T-helper 2 cell (primary cell): Measurements from ENCODE around the gene ATG9B.
A peak's percentile ranks its signal among the peaks of the same experiment; 100 is the strongest.

Experiments
- DNase-seq, 5 experiments: peaks; one replicate each; pipeline versions ENCODE4 v3.0.0 to v3.0.0-alpha.2; 2012 to 2022

Gene ATG9B

DNA sequence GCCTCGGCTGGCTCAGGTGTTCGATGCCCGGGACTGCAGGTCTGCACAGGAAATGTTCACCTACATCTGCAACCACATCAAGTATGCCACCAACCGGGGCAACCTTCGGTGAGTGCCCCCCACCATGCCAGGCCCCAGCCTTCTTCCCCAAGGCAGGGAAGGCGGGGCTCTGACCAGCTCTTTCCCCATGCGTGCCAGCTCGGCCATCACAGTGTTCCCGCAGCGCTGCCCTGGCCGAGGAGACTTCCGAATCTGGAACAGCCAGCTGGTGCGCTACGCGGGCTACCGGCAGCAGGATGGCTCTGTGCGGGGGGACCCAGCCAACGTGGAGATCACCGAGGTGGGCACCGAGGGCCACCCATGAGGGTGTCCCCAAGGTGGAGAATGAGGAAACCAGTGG, 26.0 kb downstream of the ATG9B start:
- no peak for DNase-seq

DNA sequence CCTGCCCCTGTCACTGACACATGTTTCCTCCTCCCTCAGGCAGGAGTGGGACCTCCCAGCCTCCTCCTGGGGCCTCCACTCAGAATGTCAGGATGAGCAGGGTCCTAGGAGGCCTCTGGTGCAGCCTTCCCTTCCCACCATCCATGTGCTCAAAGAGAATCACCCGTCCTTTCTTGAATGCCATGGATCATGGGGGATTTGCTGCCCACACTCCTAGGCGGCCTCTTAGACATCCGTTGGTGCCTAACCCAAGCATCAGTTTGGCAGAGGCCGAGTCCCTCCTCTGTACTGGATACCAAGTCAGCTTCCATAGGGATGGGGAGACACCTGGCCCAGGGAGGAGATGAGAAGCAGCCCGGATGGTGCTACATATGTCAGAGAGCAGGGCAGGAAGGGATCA, 26.5 kb downstream of the ATG9B start:
- DNase-seq = no peak

DNA sequence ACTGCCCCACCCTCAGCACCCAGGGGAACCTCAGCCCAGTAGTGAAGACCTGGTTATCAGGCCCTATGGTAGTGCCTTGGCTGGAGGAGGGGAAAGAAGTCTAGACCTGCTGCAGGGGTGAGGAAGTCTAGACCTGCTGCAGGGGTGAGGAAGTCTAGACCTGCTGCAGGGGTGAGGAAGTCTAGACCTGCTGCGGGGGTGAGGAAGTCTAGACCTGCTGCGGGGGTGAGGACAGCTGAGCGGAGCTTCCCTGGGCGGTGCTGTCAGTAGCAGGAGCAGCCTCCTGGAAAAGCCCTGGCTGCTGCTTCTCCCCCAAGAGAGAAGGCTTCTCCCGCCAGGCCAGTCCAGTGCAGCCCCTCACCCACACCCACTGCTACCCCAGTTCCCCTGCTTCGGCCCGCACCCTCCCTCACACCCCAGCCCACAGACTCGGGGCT, 27.2 kb downstream of the ATG9B start:
- no peak for DNase-seq

DNA sequence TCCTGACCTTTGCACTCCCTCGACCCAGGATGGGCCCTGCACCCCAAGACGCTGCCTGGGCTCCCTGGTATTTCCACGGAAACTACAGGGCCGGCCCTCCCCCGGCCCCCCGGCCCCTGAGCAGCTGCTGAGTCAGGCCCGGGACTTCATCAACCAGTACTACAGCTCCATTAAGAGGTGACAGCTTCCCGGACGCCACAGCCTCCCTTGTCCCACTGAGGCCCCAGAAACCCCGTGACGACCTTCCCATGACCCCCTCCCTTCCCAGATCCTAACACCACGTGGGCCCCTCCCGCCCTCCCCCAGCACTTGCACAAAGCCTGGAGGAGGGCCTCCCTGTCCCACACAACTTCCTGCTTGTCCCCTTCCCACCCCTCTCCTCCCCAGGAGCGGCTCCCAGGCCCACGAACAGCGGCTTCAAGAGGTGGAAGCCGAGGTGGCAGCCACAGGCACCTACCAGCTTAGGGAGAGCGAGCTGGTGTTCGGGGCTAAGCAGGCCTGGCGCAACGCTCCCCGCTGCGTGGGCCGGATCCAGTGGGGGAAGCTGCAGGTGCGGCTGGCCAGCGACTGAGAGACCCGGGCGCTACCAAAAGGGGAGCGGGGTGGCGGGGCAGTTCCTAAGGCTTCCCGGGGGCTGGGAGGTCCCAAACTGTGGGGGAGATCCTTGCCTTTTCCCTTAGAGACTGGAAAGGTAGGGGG, 27.8 kb downstream of the ATG9B start:
- DNase-seq = no peak

DNA sequence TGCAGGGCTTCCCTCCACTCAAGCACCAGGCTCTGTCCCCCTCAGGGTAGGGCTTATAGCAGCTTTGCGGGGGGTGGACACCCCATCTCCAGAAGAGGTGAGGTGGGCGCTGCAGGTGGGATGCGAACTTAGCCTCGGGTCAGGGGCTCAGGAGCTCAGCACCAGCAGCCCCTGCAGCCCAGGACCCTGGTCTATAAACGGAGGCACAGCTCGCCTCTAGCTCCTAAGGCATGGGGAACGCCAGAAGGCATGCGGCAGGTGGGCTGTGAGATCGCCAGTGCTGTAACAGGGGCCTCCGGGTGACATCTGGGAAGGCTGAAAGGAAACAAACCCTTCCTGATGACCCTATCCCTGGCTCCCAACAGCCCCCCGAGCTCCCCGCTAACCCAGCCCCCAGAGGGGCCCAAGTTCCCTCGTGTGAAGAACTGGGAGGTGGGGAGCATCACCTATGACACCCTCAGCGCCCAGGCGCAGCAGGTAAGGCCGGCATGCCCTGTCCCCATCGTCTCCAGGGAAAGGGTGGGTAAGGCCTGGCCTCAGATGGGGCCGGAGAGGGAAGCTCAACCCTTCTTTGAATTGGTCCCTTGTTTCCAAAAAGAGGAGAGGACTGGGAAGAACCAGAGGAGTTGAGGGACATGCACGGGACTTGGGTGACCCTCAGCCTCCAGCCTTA, 29.3 kb downstream of the ATG9B start:
- no peak for DNase-seq

DNA sequence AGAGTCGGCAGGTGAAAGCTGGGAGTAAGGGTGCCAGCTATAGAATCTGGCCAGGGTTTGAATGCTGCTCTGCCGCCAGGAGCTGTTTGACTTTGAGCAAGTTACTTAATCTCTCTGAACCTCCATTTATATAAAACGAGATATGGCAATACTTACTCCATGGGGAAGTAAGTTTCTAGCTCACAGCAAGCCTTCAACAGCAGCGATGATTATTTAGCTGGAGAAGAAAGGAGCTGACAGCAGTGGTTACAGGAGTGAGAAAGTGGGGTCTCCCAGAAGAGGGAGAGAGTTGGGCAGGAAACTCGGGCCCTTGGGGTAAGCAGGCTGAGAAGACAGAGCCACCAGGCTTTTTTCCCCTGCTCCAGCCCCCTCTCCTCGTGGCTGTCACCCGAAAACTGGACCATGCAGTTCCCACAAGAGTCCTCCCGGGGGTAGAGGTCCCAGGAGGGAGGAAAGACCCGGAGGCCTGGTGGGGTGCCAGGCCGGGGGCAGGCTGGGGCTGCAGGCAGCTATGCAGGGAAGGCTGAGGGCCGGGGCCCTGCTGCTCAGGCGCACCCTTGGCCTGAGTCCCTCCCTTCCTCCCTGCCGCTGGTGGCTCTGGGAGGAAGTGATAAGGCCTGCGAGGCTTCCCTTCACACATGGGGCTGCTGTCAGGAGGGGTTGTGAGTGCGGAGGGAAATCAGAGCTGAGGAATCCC, 30.0 kb downstream of the ATG9B start:
- DNase-seq = peak in 1 of 5 experiments; percentile 47

DNA sequence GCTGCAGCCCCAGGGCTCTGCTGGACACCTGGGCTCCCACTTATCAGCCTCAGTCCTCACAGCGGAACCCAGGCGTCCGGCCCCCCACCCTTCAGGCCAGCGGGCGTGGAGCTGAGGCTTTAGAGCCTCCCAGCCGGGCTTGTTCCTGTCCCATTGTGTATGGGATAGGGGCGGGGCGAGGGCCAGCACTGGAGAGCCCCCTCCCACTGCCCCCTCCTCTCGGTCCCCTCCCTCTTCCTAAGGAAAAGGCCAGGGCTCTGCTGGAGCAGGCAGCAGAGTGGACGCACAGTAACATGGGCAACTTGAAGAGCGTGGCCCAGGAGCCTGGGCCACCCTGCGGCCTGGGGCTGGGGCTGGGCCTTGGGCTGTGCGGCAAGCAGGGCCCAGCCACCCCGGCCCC, 30.8 kb downstream of the ATG9B start:
- no peak for DNase-seq

DNA sequence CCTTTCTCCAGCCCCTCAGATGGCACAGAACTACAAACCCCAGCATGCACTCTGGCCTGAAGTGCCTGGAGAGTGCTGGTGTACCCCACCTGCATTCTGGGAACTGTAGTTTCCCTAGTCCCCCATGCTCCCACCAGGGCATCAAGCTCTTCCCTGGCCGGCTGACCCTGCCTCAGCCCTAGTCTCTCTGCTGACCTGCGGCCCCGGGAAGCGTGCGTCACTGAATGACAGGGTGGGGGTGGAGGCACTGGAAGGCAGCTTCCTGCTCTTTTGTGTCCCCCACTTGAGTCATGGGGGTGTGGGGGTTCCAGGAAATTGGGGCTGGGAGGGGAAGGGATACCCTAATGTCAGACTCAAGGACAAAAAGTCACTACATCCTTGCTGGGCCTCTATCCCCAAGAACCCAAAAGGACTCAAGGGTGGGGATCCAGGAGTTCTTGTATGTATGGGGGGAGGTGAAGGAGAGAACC, 31.4 kb downstream of the ATG9B start:
- DNase-seq = peak in 1 of 5 experiments; percentile 37

DNA sequence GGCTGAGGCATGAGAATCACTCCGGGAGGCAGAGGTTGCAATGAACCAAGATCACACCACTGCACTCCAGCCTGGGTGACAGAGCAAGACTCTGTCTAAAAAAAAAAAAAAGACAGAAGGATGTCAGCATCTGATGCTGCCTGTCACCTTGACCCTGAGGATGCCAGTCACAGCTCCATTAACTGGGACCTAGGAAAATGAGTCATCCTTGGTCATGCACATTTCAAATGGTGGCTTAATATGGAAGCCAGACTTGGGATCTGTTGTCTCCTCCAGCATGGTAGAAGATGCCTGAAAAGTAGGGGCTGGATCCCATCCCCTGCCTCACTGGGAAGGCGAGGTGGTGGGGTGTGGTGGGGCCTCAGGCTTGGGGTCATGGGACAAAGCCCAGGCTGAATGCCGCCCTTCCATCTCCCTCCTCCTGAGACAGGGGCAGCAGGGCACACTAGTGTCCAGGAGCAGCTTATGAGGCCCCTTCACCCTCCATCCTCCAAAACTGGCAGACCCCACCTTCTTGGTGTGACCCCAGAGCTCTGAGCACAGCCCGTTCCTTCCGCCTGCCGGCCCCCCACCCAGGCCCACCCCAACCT, 32.1 kb downstream of the ATG9B start:
- no peak for DNase-seq

DNA sequence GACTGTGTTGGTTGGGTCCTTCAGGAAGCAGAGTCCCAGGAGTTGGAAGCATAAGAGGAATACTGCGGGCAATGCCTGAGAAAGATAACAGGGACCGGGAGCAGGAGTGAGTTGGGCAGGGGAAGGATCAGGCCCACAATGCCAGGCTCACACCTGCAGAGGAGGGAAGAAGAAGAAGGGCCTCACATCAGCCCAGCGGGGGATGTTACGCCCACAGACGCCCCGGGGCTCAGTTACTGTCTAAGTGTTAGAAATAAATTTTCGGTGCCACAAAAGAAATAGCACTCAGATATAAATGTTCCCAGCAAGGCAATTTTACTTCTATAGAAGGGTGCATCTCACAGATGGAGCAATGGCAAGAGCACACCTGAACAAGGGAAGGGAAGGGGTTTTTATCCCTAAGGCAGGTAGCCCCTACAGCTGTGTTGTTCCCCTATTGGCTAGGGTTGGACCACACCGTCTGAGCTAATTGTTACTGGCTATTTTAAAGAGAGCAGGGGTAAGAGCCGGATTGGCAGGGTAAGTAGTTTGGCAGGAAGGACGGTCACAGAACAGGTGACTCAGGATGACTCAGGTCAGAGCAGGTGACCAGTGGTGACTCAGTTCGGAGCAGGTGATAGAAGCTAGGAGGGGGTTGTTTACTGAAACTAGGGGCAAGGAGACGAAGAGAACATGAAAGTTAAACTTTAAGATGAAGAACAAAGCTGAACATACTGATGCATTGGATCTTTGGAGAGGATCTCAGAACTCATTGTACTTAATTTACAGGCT, 33.7 kb downstream of the ATG9B start, which contains the start of gene NOS3:
NOS3 (plus strand) TSS at position 602 of the 771 bp plus-strand sequence. CDS start 2,787 bp downstream, outside the sequence.
- no peak for DNase-seq

DNA sequence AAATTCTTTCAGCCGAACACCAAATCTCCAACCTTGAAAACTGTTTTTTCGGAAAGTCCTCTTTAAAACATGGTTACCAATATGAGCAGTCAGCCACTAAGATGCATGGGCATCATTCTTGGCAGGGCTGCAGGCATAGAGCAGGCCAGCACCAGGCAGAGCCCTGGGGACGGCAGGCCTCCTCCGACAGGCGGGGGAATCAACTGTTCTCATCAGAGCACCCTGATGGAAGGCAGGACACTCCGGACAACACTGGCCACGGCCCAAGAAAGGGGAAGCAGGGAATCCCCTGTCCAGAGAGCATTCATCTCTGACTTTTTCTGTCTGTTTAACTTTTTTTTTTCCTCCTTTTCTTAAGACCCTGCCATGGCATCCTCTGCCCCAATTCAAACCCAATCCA, 34.8 kb downstream of the ATG9B start:
- no peak for DNase-seq

DNA sequence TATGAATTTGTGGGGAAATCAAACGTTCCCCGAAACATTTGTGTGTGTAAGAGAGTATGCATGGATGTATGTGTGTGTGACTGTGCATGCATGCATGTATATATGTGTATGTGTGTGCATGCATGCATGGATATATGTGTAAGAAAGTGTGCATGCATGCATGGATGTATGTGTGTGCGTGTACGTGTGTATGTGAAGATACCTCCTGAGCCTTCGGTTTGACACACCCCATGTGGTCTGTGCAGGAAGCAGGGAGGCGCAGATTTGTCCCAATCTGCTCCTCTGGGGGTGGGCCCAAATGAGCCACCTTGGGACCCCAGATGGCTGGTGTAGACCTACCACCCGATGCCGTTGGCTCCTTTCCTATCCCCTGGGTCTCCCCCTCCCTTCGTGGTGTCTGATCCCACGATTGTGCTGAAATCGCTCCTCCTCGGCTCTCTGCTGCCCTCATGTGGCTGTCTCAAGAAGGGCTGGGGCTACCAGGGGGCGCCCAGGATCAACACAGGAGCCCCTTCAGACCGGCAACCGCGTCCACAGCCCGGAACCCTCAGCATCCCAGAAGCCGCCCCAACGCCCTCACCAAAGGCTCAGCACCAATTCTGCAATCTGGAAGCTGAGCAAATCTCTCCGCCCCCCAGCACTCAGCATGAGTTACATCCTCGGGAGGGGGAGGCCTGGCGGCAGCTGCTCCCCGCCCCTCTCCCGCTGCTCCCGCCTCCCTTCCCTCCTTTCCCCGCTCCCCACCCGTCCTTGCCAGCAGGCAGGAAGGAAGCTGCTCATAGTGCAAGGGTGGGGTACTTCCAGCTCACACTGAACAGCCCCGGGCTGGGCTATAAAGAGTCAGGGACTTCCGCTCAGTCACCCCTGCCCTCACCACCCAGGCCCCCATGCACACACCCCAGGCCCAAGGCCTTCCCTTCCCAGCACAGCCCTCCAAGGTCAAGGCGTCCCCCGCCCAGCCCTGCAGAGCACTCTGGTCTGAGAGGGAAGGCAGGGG, 35.8 kb downstream of the ATG9B start:
- peak; percentile 42 to 63 (median 56) for DNase-seq

DNA sequence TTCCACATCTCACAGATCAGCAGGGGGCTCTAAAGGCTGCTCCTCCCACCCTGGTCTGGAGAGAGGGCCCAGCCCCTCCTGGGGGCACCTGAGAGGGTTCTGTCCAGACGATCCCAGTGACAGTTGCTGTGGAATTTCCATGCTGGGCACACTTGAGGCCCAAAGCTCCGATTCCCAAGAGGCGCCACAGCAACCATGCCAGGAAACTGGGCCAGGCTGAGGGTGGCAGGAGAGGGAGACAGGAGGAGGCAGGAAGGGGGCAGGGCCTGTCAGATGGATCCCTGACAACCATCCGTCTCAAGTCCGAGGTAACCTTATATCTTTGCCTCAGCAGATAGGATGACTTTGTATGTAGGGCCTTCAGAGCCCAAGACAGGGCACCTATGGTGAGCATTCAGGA, 37.7 kb downstream of the ATG9B start:
- DNase-seq = no peak

DNA sequence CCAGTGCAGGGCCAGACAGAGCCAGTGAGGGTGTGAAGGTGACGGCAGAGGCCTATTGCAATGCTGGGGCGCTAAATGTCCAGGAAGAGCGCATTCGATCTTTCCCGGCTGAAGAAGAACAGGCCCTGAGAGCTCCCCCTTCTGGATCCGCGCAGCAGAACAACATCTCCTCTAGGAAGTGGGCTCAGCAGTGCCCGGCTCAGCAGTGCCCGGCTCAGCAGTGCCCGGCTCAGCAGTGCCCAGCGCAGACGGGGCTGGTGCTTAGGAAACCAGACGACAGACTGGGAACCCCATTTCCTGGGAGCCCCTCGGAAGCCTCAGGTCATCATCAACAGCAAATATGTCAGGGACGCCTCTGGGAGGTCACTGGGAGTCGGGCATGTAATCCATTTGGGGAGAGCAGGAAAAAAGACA, 38.2 kb downstream of the ATG9B start:
- peak in 3 of 5 experiments; percentile 38 to 46 (median 40) for DNase-seq

DNA sequence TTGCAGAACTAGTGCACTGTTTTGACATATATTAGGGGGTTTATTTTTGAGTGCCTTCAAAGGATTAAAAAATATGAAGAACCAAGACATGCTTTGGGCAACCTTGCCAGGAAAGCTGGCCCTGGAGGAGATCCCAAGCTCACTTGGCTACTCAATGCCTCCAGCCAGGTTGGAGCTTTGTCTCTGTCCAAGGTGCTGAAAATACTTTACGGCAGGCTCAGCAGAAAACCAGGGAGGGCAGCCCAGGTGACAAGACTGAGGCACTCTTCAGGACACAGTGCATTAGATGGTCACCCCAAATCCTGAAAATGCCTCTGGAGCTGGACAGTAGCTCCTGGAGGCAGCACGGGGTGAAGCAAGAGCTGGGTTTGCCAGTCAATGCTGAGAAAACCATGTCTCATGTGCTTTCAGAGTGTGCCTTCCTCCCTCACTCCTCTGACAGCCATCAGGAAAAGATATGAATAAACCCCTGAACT, 40.4 kb downstream of the ATG9B start:
- peak in 1 of 5 experiments; percentile 29 for DNase-seq

DNA sequence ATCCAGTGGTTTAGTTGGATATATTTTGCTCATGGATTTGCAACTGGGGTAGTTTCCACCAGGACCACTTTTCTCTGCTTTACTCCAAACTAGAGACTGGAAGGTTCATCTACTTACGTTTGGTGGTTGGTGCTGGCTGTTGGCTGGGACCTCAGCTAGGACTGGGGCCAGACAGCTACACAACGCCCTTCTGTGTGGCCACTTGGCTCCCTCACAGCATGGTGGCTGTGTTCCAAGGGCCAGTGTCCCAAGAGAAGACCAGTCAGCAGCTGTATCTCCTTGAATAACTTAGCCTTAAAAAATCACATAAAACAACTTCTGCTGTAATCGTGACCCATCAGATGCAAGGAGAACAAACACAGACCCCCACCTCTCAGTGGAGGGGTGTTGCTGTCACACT, 41.9 kb downstream of the ATG9B start:
- no peak for DNase-seq

DNA sequence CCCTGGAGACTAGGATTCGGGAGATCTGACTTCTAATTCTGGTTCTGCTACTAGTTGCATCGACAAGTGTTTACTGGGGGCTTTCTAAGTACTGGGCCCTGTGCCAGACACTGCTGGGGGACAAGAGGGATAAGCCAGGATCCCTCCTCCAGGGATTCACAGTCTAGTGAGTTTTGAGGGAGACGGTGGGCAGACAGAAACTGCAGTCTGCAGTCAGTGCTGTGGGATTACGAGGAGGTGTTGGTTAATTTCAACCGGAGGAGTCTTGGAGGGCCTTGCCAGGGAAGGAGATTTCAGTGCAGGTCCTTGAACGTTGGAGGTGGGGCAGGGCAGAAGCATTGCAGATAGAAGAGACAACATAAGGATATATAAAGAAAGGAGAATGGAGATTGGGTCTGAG, 42.6 kb downstream of the ATG9B start:
- DNase-seq = no peak

DNA sequence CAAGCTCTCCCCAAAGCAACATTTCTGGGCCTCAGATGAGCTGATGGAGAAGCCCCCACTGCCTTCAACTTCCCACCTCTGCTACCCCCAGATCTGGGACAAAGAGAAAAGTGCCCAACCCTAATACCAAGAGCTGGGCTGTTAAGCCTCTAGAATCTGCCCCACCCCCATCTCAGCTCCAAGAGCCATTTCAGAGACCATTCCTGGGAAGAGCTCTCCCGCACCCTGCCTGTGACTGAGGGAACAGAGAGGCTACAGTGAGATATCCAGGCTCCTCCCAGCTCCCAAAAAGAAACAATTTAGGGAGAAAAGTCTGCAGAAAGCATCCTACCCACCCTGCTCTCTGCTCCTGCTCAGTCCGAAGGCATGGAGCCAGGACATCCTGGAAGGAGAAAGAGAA, 43.6 kb downstream of the ATG9B start:
- DNase-seq = no peak

DNA sequence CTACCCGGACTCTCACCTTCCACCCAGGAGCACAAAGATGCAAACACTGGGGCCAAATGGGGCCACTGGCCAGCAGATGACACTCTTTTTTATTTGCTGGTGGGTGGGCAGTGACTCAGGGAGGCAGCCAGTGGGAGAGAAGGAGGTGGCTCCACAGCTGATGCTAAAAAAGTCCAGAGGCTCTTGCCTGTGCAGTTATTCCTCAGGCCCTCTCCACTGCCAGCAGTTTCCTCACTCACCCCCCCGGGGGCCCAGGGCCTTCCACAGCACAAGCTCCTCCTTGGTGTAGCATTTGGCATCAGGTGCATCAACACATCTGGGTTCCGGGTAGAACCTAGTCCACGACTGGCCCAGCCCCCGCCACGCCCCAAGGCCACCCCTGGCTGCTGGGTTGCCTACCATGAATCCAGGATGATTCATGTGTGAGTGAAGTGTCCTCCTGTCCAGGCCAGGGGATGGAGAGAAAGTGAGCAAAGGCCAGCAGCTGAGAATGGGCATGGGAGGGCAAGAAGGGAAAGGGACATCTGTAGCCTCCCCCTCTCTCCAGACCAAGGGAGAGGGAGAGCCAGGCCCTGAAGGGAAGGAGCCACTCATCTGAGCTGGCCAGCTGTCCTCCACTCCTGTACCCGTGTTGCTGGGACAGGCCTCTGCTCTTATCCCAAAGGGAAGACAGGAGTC, 44.4 kb downstream of the ATG9B start:
- no peak for DNase-seq

DNA sequence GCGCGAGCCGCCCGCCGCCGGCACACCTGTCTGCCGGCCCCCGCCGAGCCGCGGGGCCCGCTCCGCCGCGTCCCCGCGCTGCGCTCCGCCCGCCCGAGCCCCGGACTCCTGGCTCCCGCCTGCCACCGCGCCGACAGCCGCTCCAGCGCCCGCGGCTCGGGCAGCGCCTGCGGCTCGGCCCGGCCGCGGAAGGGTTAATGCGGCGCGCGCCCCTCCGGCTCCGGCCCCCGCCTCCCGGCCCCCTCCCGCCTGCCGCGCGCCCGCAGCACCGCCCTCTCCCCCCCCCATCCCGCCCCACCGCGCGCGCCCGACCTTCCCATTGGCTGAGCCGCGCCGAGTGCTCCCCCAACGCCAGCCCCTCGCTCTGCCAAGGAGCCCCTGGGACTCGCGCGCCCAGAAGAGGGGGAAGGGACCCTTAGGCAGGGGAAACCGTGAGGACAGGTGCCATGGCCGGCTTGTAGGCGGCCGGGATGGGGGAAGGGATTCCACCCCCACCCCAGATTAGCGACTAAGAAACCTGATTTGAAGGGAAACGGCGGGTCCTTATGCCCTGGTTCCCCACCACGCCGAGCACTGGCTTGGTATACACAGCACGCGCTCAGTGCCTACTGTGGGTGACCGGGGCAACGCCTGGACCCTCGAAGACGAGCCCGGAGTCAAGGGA, 46.0 kb downstream of the ATG9B start, which contains the start of gene KCNH2:
KCNH2 (minus strand) TSS at position 196 of the 664 bp plus-strand sequence. CDS start 408 bp downstream, outside the sequence.
- peak in 2 of 5 experiments; percentile 44 to 47 for DNase-seq
